Thyroid gland (tissue), 4 donors: ENCODE results near the gene OR2B2.

ENCODE experiments used
- CTCF ChIP-seq, 6 experiments: fragments of 200-600 bp in 3 of 6; fragments of 450-650 bp in 3 of 6; sonication (generic) in 3 of 6; IDR thresholded peaks; one replicate each; pipeline ENCODE4 v1.5.1; 2016 to 2019; ENCODE audit warnings: antibody characterized with exemption in 6 of 6, mild to moderate bottlenecking in 2 of 6, inconsistent platforms in 1 of 6, moderate library complexity in 1 of 6
- POLR2A ChIP-seq, 2 donors: fragments of 450-650 bp; IDR thresholded peaks; one replicate each; pipeline ENCODE4 v1.6.1; 2017; ENCODE audit warnings: antibody characterized with exemption in 2 of 2, mild to moderate bottlenecking in 2 of 2, moderate library complexity in 1 of 2

- no peak for TF ChIP-seq POLR2A (IDR thresholded peaks at IDR 0.05)
- TF ChIP-seq CTCF (IDR thresholded peaks at IDR 0.05) = no peak
These were observed 45.7 kb downstream of the OR2B2 start for GRCh38 chr6:27866357-27867050.
